ENCODE measurements around the gene C6orf120. TPM values are rescaled to one million over a fixed set of nuclear protein-coding genes. Genes with fewer than 3 reads are reported as not detected.

Gene C6orf120
- total RNA-seq, 4 donors from 2014 or later = 14.8 to 29.0 (median 21.7) TPM

DNA sequence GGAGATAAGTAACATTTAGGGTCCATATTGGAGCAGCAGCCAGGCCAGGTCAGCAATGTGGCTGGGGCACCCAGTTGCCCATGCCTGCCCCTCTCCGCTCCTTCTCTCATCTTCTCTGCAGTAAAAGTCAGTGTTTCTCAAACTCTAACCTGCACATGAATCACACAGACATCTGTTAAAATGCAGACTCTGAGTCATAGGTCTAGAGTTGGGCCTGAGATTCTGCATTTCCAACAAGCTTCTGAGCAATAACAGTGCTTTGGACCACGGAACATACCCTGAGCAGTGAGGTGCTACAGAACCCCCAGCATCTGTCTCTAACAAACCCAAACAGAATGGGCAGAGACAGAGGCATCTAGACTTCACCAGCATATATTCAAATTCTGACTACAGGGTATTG lies 12.3 kb downstream of the C6orf120 start:
- no peaks in the 10 kb centered on the region for H3K9me3 ChIP-seq
- H3K4me1 ChIP-seq = peaks cover 0 to 12% (median 0%) of the 10 kb centered on the region in 3 donors
- TF ChIP-seq POLR2A (IDR thresholded peaks at IDR 0.05) = no peak
- TF ChIP-seq, protein P1, sequence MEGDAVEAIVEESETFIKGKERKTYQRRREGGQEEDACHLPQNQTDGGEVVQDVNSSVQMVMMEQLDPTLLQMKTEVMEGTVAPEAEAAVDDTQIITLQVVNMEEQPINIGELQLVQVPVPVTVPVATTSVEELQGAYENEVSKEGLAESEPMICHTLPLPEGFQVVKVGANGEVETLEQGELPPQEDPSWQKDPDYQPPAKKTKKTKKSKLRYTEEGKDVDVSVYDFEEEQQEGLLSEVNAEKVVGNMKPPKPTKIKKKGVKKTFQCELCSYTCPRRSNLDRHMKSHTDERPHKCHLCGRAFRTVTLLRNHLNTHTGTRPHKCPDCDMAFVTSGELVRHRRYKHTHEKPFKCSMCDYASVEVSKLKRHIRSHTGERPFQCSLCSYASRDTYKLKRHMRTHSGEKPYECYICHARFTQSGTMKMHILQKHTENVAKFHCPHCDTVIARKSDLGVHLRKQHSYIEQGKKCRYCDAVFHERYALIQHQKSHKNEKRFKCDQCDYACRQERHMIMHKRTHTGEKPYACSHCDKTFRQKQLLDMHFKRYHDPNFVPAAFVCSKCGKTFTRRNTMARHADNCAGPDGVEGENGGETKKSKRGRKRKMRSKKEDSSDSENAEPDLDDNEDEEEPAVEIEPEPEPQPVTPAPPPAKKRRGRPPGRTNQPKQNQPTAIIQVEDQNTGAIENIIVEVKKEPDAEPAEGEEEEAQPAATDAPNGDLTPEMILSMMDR (IDR thresholded peaks at IDR 0.05) = no peak
- H3K4me3 ChIP-seq = no peak overlapping the region
- no peak overlapping the region for H3K27ac ChIP-seq
- H3K36me3 ChIP-seq = peaks cover 9 to 94% (median 33%) of the 10 kb centered on the region in 3 donors
- no peak for DNase-seq
- H3K27me3 ChIP-seq = no peaks in the 10 kb centered on the region
- intact Hi-C loops (cut with DNase I) = no loop called here
- 92% methylated on average over 2 of the region's 2 CpGs for WGBS, 2 donors

DNA sequence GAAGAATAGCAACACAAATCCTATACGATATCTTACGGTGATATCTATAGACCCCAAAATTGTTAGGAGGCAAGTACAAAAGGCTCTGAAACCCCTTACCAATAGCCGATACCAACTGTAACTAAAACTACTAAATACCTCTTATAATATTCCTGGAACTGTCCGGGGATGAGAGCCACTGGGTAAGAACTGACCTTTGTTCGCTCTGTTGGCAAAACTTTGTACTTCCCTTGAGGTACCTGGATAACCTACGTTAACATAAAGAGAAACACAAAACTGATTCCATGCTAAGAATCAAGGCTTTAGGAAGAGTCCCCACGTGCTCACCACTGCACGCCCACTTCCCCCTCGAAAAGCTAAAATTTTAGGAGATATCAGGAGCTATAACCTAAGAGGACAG lies 12.7 kb downstream of the C6orf120 start:
- WGBS, 2 donors = 90 to 93% methylated on average over 9 of the region's 9 CpGs
- intact Hi-C loops (cut with DNase I) = no loop called here
- peaks cover 0 to 8% (median 0%) of the 10 kb centered on the region in 3 donors for H3K4me1 ChIP-seq
- H3K36me3 ChIP-seq = peaks cover 9 to 90% (median 33%) of the 10 kb centered on the region in 3 donors
- no peak overlapping the region for H3K27ac ChIP-seq
- no peaks in the 10 kb centered on the region for H3K9me3 ChIP-seq
- DNase-seq = no peak
- no peak overlapping the region for H3K4me3 ChIP-seq
- TF ChIP-seq, protein P1 (IDR thresholded peaks at IDR 0.05) = no peak
- no peak for TF ChIP-seq POLR2A (IDR thresholded peaks at IDR 0.05)
- no peaks in the 10 kb centered on the region for H3K27me3 ChIP-seq

DNA sequence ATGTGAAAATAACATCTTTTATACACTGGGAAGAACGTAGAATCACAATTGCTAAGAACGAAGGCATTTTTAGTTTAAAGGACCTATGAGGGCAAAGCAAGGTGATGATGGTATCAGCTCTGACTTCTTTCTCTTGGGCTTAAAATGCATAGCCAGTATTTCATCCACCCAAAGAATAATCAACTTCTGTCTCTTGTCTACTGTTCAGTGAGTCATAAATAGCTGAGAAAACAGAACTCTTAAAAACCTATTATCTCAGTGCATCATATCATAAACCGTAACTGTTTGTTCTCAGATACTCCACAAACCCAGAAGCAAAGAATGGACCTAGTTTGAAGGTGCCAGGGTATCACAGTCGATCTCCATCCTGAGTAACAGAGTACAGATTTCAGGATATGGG lies 17.2 kb downstream of the C6orf120 start:
- Histone ChIP-seq H3K27ac (no peak overlapping the region), H3K4me1 (peaks cover 8 to 37% (median 11%) of the 10 kb centered on the region in 3 donors), H3K36me3 (peaks cover 9 to 44% (median 22%) of the 10 kb centered on the region in 3 donors), H3K9me3 (no peaks in the 10 kb centered on the region), H3K4me3 (no peak overlapping the region), H3K27me3 (no peaks in the 10 kb centered on the region)
- intact Hi-C loops (cut with DNase I) = no loop called here
- DNase-seq = no peak
- WGBS, 2 donors = 85 to 86% methylated on average over 4 of the region's 4 CpGs
- no peak for TF ChIP-seq POLR2A (IDR thresholded peaks at IDR 0.05)
- TF ChIP-seq, protein P1 (IDR thresholded peaks at IDR 0.05) = no peak

DNA sequence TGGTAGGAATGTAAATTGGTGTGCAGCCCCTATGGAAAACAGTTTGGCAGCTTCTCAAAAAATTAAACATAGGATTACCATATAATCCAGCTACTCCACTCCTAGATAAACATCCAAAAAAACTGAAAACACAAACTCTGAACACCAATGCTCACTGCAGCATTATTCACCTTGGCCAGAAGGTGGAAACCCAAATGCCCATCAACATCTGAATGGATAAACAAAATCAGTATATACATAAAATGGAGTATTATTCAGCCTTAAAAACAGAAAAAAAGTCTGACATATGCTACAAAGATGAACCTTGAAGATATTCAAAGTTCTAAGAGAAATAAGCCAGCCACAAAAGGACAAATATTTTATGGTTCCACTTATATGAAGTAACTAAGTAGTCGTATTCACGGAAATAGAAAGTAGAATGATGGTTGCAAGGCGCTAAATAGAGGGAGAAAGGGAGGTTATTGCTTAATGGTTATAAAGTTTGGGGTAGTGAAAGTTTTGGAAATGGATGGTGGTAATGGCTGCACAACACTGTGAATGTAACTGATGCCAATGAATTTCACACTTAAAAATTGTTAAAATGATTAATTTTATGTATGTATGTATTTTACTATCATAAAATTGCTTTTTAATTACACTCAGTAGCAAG lies 18.4 kb downstream of the C6orf120 start:
- TF ChIP-seq, protein P1 (IDR thresholded peaks at IDR 0.05) = peak in 1 of 6 experiments; percentile 20
- no peak for TF ChIP-seq POLR2A (IDR thresholded peaks at IDR 0.05)
- peaks cover 3 to 32% (median 10%) of the 10 kb centered on the region in 3 donors for H3K36me3 ChIP-seq
- DNase-seq = no peak
- no peaks in the 10 kb centered on the region for H3K27me3 ChIP-seq
- H3K9me3 ChIP-seq = no peaks in the 10 kb centered on the region
- no peak overlapping the region for H3K27ac ChIP-seq
- no peak overlapping the region for H3K4me3 ChIP-seq
- H3K4me1 ChIP-seq = peaks cover 8 to 44% (median 11%) of the 10 kb centered on the region in 3 donors
- intact Hi-C loops (cut with DNase I) = no loop called here
- 89 to 95% methylated on average over 3 of the region's 3 CpGs for WGBS, 2 donors

DNA sequence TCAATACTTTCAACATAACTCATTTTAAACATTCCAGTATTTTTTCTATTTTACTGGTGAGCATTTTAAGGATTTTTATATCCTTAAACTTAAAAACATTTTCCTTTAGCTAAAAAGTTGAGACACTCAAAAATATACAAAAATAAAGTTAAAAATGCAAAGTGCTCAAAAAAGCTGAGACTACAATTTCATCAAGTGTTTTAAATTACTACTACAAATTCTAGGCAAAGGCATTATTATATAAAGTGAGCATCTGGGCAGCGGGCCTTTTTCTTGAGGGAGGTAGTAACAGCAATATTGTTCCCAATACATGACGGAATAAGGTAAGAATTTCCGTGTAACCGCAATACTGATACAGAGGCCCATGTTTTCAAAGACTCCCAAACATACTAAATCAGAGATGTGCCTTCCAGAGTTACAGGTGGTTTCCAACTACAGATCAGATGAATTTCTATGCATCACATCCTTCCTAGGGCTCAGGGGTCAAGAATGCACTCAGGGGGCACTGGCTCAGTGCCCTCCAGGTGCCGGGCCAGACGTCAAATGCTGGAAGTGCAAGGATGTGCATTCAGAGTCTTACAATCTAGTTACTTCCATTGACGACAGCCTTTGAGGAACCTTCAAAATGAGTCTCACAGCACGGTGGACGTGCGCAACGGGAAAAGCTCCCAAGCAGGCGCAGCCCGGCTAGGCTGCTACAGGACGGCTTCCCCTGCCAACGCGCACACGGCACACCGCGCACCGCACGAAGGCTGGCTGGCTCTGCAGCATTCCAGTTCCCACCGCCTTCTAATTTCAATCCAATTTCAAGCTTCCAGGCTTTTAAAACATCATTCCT lies 20.7 kb downstream of the C6orf120 start:
- no peak for DNase-seq
- no peak for TF ChIP-seq POLR2A (IDR thresholded peaks at IDR 0.05)
- TF ChIP-seq, protein P1 (IDR thresholded peaks at IDR 0.05) = no peak
- intact Hi-C loops (cut with DNase I) = no loop called here
- peaks cover 0 to 10% (median 0%) of the 10 kb centered on the region in 3 donors for H3K36me3 ChIP-seq
- peaks cover 8 to 50% (median 11%) of the 10 kb centered on the region in 3 donors for H3K4me1 ChIP-seq
- WGBS, 2 donors = 2 to 5% methylated on average over 16 to 22 of the region's 22 CpGs
- H3K27me3 ChIP-seq = no peaks in the 10 kb centered on the region
- peak overlapping the region; percentile 78 to 95 (median 82) for H3K4me3 ChIP-seq
- no peaks in the 10 kb centered on the region for H3K9me3 ChIP-seq
- peak overlapping the region; percentile 92 to 99 (median 95) for H3K27ac ChIP-seq
